Progenitor cell of endocrine pancreas (in vitro differentiated cells): Measurements from ENCODE around the gene WTIP. TPM values are rescaled to one million over a fixed set of nuclear protein-coding genes. Genes with fewer than 3 reads are reported as not detected.
A peak's percentile ranks its signal among the peaks of the same experiment; 100 is the strongest.

ENCODE experiments used
- DNase-seq: peaks from one replicate; pipeline ENCODE4 v3.0.0; 2021; ENCODE audit warnings: low spot score; ENCODE audit not compliant: unreplicated experiment
- H3K27ac Mint-ChIP-seq: 2 replicates; pipeline ENCODE4 v1.8.0; 2021; ENCODE audit warnings: mild to moderate bottlenecking, moderate library complexity, mixed read lengths
- H3K27me3 Mint-ChIP-seq: 2 replicates; pipeline ENCODE4 v1.8.0; 2021; ENCODE audit warnings: mixed read lengths
- H3K36me3 Mint-ChIP-seq: 2 replicates; pipeline ENCODE4 v1.8.0; 2022; ENCODE audit warnings: mixed read lengths; ENCODE audit not compliant: insufficient read depth
- H3K4me1 Mint-ChIP-seq: 2 replicates; pipeline ENCODE4 v1.8.0; 2021; ENCODE audit warnings: low read depth, mixed read lengths
- H3K4me3 Mint-ChIP-seq: 2 replicates; pipeline ENCODE4 v1.8.0; 2021; ENCODE audit warnings: low read depth, mild to moderate bottlenecking, moderate library complexity, mixed read lengths
- H3K9me3 Mint-ChIP-seq: 2 replicates; pipeline ENCODE4 v1.8.0; 2021; ENCODE audit warnings: low read depth, mixed read lengths
- CTCF ChIP-seq: fragments of 200-600 bp; sonication (generic); IDR thresholded peaks from one replicate; pipeline ENCODE4 v1.5.0; 2021; ENCODE audit warnings: antibody characterized with exemption, mild to moderate bottlenecking; ENCODE audit not compliant: unreplicated experiment
- total RNA-seq: library from RNA; stranded (reverse); gene quantifications from 2 replicates; pipeline ENCODE4 v1.2.1, GENCODE V29; 2021

The WTIP gene
- total RNA-seq, 1 donor from 2014 or later: 24.4 TPM

GRCh38 chr19:34540811-34541557 is 59.4 kb downstream of the WTIP start:
- no peak for DNase-seq
- TF ChIP-seq CTCF: no peak
- Mint-ChIP-seq H3K36me3 (no peaks in the 10 kb centered on the region), H3K4me1 (peaks cover under 1% of the 10 kb centered on the region), H3K9me3 (peaks cover 16% of the 10 kb centered on the region), H3K27ac (no peak overlapping the region), H3K4me3 (no peak overlapping the region), H3K27me3 (peaks cover 12% of the 10 kb centered on the region)

DNA sequence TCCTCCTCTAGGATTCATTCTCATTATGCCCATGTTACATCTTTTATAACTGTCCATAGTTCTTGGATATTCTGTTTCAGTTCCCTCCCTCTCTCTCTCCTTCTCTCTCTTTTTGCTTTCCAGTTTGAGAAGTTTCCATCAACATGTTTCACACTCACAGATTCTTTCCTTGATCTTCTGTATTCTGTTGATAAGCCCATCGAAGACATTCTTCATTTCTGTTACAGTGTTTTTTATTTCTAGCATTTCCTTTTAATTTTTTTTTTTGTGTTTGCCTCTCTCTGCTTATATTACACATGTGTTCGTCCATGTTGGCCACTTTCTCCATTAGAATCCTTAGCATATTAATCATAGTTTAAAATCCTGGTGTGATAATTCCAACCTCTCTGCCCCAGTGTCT is 68.3 kb downstream of the WTIP start:
- no peak for TF ChIP-seq CTCF
- Mint-ChIP-seq H3K9me3 (peaks cover 5% of the 10 kb centered on the region), H3K27ac (no peak overlapping the region), H3K4me3 (no peak overlapping the region), H3K4me1 (peaks cover 2% of the 10 kb centered on the region), H3K36me3 (no peaks in the 10 kb centered on the region), H3K27me3 (peaks cover 13% of the 10 kb centered on the region)
- DNase-seq: no peak

GRCh38 chr19:34555447-34555846 is 73.9 kb downstream of the WTIP start:
- Mint-ChIP-seq H3K4me3 (no peak overlapping the region), H3K27me3 (peaks cover 16% of the 10 kb centered on the region), H3K36me3 (no peaks in the 10 kb centered on the region), H3K9me3 (no peaks in the 10 kb centered on the region), H3K4me1 (peaks cover 3% of the 10 kb centered on the region), H3K27ac (no peak overlapping the region)
- peak; percentile 48 for TF ChIP-seq CTCF
- no peak for DNase-seq

- Mint-ChIP-seq H3K36me3 (no peaks in the 10 kb centered on the region), H3K4me3 (no peak overlapping the region), H3K27ac (no peak overlapping the region), H3K4me1 (peaks cover 3% of the 10 kb centered on the region), H3K9me3 (no peaks in the 10 kb centered on the region), H3K27me3 (peaks cover 16% of the 10 kb centered on the region)
- peak; percentile 59 for TF ChIP-seq CTCF
- no peak for DNase-seq
Observed at GRCh38 chr19:34556488-34556887, 74.9 kb downstream of the WTIP start.

- no peak overlapping the region for H3K27ac Mint-ChIP-seq
- no peak for DNase-seq
- H3K9me3 Mint-ChIP-seq: peaks cover 4% of the 10 kb centered on the region
- H3K27me3 Mint-ChIP-seq: peaks cover 16% of the 10 kb centered on the region
- H3K4me3 Mint-ChIP-seq: no peak overlapping the region
- peaks cover 3% of the 10 kb centered on the region for H3K4me1 Mint-ChIP-seq
- no peak for TF ChIP-seq CTCF
- no peaks in the 10 kb centered on the region for H3K36me3 Mint-ChIP-seq
Observed at GRCh38 chr19:34559045-34559444, 77.5 kb downstream of the WTIP start.
